ENCODE data around the gene KSR1. TPM values are rescaled to one million over a fixed set of nuclear protein-coding genes. Genes with fewer than 3 reads are reported as not detected.

Gene KSR1
- total RNA-seq, 4 donors from 2014 or later: 26.6 to 64.4 (median 42.2) TPM

- H3K4me1 ChIP-seq: peaks cover 0 to 23% (median 3%) of the 10 kb centered on the region in 4 donors
- H3K9me3 ChIP-seq: no peaks in the 10 kb centered on the region
- DNase-seq: peak in 2 of 3 donors; percentile 62 to 68
- no peak for TF ChIP-seq POLR2A (IDR thresholded peaks at IDR 0.05)
- no peak for TF ChIP-seq CTCF (IDR thresholded peaks at IDR 0.05)
- H3K4me3 ChIP-seq: no peak overlapping the region
- H3K27me3 ChIP-seq: no peaks in the 10 kb centered on the region
- no peaks in the 10 kb centered on the region for H3K36me3 ChIP-seq
- peak overlapping the region in 2 of 4 donors; percentile 61 to 64 for H3K27ac ChIP-seq
Observed at GRCh38 chr17:27567563-27567859, 111.3 kb downstream of the KSR1 start.

GRCh38 chr17:27568216-27568615, 112.0 kb downstream of the KSR1 start:
- no peak for TF ChIP-seq POLR2A (IDR thresholded peaks at IDR 0.05)
- no peak for TF ChIP-seq CTCF (IDR thresholded peaks at IDR 0.05)
- H3K4me3 ChIP-seq: no peak overlapping the region
- H3K27ac ChIP-seq: peak overlapping the region in 2 of 4 donors; percentile 61 to 64
- H3K36me3 ChIP-seq: no peaks in the 10 kb centered on the region
- H3K4me1 ChIP-seq: peaks cover 0 to 23% (median 3%) of the 10 kb centered on the region in 4 donors
- DNase-seq: no peak
- H3K27me3 ChIP-seq: no peaks in the 10 kb centered on the region
- H3K9me3 ChIP-seq: no peaks in the 10 kb centered on the region

GRCh38 chr17:27568811-27569210, 112.6 kb downstream of the KSR1 start:
- peaks cover 0 to 23% (median 3%) of the 10 kb centered on the region in 4 donors for H3K4me1 ChIP-seq

GRCh38 chr17:27569257-27569722, 113.0 kb downstream of the KSR1 start:
- Histone ChIP-seq H3K36me3 (no peaks in the 10 kb centered on the region), H3K4me3 (no peak overlapping the region), H3K27me3 (no peaks in the 10 kb centered on the region), H3K4me1 (peaks cover 0 to 23% (median 3%) of the 10 kb centered on the region in 4 donors), H3K27ac (peak overlapping the region in 3 of 4 donors; percentile 39 to 70 (median 58)), H3K9me3 (no peaks in the 10 kb centered on the region)
- TF ChIP-seq POLR2A (IDR thresholded peaks at IDR 0.05) (no peak), CTCF (IDR thresholded peaks at IDR 0.05) (peak in 5 of 6 experiments; percentile 7 to 51 (median 44))
- peak in 2 of 3 donors; percentile 27 to 61 for DNase-seq

More at GRCh38 chr17:27568811-27569210, 112.6 kb downstream of the KSR1 start:
- Histone ChIP-seq H3K36me3 (no peaks in the 10 kb centered on the region), H3K27ac (peak overlapping the region in 1 of 4 donors; percentile 41), H3K9me3 (no peaks in the 10 kb centered on the region), H3K4me3 (no peak overlapping the region), H3K27me3 (no peaks in the 10 kb centered on the region)
- no peak for TF ChIP-seq POLR2A (IDR thresholded peaks at IDR 0.05)
- DNase-seq: no peak

GRCh38 chr17:27569884-27570577, 113.8 kb downstream of the KSR1 start:
- Histone ChIP-seq H3K36me3 (no peaks in the 10 kb centered on the region), H3K4me3 (no peak overlapping the region), H3K27me3 (no peaks in the 10 kb centered on the region), H3K9me3 (no peaks in the 10 kb centered on the region), H3K4me1 (peaks cover 0 to 23% (median 3%) of the 10 kb centered on the region in 4 donors), H3K27ac (peak overlapping the region in 3 of 4 donors; percentile 39 to 70 (median 58))
- peak in 1 of 3 donors; percentile 63 for DNase-seq
- no peak for TF ChIP-seq POLR2A (IDR thresholded peaks at IDR 0.05)
- TF ChIP-seq CTCF (IDR thresholded peaks at IDR 0.05): peak in 3 of 6 experiments; percentile 2 to 15 (median 11)

- H3K27me3 ChIP-seq: no peaks in the 10 kb centered on the region
- TF ChIP-seq CTCF (IDR thresholded peaks at IDR 0.05) (peak in 1 of 6 experiments; percentile 1), POLR2A (IDR thresholded peaks at IDR 0.05) (no peak)
- H3K27ac ChIP-seq: peak overlapping the region in 3 of 4 donors; percentile 37 to 70 (median 58)
- H3K9me3 ChIP-seq: no peaks in the 10 kb centered on the region
- H3K4me1 ChIP-seq: peaks cover 0 to 23% (median 3%) of the 10 kb centered on the region in 4 donors
- no peak for DNase-seq
- no peaks in the 10 kb centered on the region for H3K36me3 ChIP-seq
- no peak overlapping the region for H3K4me3 ChIP-seq
Observed at GRCh38 chr17:27570578-27570914, 114.3 kb downstream of the KSR1 start.

Measured in Peyer's patch (tissue), 4 donors.